Activated naive CD4-positive, alpha-beta T cell treated with Interleukin-2 at 50 U/mL for 16 hours (primary cell): ENCODE results near the gene GGA2.
A peak's percentile ranks its signal among the peaks of the same experiment; 100 is the strongest.
"Not testable (repeated sequence)": the region's sequence is repeated elsewhere in the genome, so short reads cannot be mapped to it uniquely, and the experiment has no call there.

Source experiments
- DNase-seq: peaks from one replicate; pipeline ENCODE4 v3.0.0-alpha.2; 2020

The GGA2 gene

DNA sequence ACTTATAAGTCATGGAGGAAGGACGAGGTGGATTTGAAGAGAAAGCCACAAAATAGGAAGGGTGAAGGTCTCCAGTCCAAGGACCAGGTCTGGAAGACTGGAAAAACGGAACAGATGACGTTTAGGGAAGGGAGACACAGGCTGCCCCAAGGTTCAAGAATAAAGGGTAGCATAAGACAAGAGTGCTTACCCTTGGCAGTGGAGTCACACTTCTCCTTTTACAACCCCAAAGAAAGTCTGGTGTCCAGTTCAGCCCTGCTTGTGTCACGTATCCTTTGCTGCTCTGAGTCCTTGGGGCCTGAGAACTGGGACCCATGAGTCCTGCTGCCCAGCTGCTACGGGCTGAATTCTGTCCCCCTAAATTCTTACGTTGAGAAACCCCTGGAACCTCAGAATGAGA, 13.0 kb upstream of the GGA2 start:
- DNase-seq, result no peak

- DNase-seq, result no peak
Measured at GRCh38 chr16:23521965-23522364, 11.7 kb upstream of the GGA2 start.

DNA sequence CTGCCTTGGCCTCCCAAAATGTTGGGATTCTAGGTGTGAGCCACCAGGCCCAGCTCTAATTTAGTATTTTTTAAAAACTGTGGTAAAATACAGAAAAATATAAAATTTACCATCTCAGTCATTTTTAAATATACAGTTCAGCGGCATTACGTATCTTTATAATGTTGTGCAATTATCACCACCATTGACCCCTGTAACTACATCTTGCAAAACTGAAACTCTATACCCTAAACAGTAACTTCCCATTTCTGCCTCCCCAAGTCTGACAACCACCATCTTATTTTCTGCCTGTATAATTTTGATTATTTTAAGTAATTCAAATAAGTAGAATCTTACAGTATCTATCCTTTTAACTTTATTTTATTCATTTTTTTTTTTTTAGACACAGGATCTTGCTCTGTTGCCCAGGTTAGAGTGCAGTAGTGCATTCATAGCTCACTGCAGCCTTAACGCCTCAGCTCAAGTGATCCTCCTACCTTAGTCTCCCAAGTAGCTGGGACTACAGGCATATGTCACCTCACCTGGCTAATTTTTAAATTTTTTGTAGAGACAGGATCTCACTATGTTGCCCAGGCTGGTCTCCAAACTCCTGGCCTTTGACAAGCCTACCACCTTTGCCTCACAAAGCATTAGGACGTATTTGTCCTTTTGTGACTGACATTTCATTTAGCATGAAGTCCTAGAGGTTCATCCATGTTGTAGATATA, 10.9 kb upstream of the GGA2 start:
- no peak for DNase-seq

DNA sequence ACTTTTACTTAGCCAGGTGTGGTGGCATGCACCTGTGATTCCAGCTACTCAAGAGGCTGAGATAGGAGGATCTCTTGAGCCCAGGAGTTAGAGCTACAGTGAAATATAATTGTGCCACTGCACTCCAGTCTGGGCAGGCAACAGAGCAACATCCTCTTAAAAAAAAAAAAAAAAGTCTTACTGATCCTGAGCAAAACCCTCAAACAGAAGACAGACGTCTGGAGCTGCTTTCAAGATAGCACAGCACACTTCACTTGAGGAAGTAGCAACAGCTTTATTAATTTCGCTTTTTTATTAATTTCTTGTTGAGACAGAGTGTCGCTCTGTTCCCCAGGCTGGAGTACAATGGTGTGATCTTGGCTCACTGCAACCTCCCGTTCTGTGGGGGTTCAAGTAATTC, 10.2 kb upstream of the GGA2 start:
- no peak for DNase-seq

DNA sequence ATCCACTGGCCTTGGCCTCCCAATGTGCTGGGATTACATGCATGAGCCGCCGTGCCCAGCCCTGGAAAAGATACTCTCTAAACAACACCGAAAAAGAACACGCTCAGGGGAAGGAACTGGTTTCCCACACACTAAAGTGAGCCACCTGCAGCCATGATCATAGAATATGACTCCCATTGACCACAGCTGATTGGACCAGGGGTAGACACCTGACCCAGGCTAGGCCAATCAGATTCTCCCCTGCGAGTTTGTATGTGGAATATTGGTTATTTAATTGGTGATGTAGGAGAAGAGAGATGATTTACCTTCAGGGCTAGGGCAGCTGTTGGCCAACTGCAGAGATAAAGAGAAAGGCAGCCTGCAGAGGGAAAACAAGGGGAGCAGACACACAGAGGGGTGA, 9.0 kb upstream of the GGA2 start:
- DNase-seq, result no peak

GRCh38 chr16:23518435-23518891, 8.2 kb upstream of the GGA2 start:
- DNase-seq, result no peak

DNA sequence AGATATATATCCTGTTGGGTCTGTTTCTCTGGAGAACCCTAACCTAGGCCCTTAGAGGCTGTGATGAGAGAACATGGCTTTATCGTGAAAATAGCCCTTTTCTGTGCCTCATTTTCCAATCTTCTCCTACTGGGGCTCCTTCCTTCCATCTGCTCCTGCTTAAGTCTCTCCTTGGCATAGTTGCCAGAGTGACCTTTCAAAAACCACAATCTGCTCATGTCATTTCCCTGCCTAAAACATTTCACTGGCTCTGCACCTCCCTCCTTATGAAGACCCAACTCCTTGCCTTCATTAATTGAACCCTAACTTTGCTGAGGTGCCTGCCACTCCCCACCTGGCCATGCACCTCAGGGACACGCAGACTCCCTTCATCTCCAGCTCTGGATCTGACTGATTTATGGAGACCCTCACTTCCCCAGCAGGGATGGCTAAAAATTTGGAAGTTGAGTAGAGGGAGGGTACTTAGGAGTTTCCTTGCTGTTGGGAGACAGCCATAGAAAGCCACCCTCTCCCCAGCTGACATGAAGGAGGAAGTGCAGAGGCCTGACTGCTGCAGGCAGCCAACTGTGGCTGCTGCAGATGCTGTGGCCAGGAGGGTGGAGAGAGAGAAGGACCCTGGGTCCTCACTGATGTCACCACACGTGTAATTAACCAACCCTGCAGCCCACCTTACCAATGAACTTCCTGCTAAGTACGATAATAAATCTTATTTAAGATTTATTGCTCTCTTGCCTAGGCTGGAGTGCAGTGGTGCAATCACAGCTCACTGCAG, 6.3 kb upstream of the GGA2 start:
- no peak for DNase-seq

GRCh38 chr16:23515881-23516280, 5.6 kb upstream of the GGA2 start:
- DNase-seq, result no peak

DNA sequence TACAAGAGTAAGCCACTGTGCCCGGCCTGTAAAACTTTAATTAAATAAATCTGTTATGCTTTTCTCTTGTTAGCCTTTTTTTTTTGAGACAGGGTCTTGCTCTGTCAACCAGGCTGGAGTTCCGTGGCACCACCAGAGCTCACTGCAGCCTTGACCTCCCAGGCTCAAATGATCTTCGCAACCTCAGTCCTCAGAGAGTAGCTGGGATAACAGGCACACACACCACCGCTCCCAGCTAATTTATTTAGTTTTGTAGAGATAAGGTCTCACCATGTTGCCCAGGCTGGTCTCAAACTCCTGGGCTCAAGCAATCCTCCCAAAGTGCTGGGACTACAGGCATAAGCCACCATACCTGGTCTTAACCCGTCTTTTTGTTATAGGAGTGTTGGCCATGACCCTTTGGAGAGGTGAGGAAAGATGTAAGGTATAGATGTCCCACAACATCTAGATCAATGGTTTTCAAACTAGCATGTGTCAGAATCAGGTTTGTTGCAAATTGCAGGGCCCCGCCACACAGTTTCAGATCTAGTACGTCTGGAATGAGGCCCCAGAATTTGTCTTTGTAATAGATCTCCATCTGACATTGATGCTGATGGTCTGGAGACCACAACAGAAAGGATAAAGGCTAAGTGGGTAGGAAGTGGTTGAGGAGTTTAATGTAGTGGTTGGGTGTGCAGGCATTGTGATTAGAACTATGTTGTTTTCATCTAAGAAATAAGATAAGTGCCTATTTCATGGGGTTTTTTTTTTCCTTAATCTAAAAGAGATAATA, 4.3 kb upstream of the GGA2 start:
- DNase-seq, result peak; percentile 25

- DNase-seq, result no peak
Measured at GRCh38 chr16:23512168-23512695, 1.9 kb upstream of the GGA2 start.

- DNase-seq, result no peak
Measured at GRCh38 chr16:23511731-23512130, 1.4 kb upstream of the GGA2 start.

- not testable (repeated sequence) for DNase-seq
Measured at GRCh38 chr16:23510915-23511270, 599 bp upstream of the GGA2 start.

- peak; percentile 30 for DNase-seq
Measured at GRCh38 chr16:23509782-23510163, 521 bp downstream of the GGA2 start.

GRCh38 chr16:23509441-23509754, 896 bp downstream of the GGA2 start:
- DNase-seq, result no peak

- DNase-seq, result no peak
Measured at GRCh38 chr16:23508589-23509440, 1.5 kb downstream of the GGA2 start.

GRCh38 chr16:23506606-23506994, 3.7 kb downstream of the GGA2 start:
- no peak for DNase-seq

DNA sequence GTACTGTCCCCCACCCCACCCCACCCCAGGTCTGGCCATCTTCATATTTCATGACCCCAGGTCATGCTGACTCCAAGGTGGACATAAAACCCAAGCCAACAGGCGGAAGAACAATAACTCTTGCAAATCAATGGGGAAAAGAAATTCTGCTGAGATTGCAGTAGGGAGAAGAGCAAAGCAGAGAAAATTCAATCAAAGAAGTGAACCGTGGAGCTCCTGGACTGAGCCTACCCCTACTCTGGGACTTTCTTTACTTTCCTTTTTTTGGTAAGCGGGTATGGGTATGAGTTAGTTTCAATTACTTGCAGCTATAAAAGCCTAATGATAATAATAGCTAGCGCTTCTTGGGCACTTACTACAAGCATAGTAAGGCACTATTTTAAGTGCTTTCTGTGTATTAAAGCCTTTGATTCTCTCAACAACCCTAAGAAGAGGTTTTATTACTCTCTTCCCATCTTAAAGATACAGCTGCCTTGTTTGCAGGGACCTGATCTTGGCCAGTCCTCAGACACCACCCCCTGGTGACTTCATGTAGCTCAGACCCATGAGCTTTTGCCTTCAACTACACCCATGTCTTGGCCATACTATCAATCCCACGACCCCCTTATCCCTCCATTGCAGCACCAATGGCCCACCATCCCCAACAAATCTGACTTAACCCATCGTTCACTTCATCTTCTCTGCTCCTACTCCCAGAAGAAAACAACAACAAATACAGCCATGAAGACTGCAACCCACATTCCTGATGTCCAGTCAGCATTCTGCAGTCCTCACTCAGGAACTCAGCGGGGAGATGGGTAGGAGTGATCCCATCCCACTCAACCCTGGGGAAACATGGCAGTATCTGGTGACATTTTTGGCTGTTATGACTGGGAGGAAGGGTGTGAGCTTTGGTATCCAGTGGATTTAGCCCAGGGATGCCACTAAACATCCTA, 4.4 kb downstream of the GGA2 start:
- DNase-seq, result no peak

- no peak for DNase-seq
Measured at GRCh38 chr16:23505180-23505665, 5.1 kb downstream of the GGA2 start.

DNA sequence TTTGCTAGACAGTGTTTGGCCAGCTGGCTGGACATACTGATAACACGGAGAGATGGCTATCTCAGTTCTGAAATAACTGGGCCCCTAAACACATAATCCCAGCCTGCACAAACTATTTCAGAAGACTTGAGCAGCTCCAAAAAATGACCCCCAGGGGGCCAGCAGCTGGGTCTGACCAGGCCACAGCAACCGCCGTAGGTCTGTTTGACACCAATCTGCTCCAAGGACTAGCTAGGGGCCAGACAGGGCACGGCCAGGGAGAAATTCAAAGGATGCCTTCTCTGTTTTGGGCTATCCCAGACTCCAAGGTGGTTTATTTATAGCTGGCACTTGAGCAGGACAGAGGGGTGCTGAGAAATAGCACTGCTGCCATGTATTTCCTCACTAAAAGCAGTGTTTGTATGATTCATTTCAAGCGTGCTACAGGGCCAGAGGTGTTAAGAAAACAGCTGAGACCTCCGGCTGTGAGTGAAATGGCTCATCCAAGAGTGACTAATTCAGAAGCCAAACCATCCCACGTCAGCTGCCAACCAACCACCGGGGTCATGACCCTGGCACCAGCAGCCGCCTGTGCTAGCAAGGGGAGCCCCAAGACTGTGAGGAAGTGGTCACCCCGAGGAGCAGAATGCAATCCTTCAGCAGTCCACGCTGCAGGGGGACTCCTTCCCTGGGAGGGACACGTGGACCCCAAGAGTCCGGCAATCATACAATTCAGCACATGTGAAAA, 5.7 kb downstream of the GGA2 start:
- peak; percentile 82 for DNase-seq

DNA sequence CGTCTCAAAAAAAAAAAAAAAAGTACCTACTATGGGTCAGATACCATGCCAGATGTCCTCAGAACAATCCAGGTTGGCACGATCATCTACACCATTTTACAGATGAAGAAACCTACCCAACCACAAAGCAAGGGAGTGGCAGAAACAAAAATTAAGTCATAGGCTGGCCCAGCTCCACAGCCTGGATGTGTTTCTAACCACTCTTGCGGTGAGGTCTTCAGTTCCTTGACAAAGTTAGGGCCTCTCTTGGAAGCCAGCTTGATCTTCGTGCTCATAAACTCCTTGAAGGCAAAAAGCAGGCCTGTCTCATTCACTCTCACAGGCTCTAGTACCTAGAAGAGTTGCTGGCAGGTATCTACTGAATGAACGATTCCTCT, 6.2 kb downstream of the GGA2 start:
- no peak for DNase-seq

- no peak for DNase-seq
Measured at GRCh38 chr16:23502466-23502865, 7.8 kb downstream of the GGA2 start.
